ENCODE measurements around the gene NRXN3. TPM values are rescaled to one million over a fixed set of nuclear protein-coding genes. Genes with fewer than 3 reads are reported as not detected.

The NRXN3 gene
- polyA plus RNA-seq, 1 donor from 2014 or later, result 110 TPM

GRCh38 chr14:79890527-79890926 is 1720.4 kb downstream of the NRXN3 start:
- no peak overlapping the region for H3K27ac ChIP-seq (ENCODE audit: low read length)
- no peaks in the 10 kb centered on the region for H3F3A ChIP-seq (ENCODE audit: insufficient read depth, low read length, poor library complexity, severe bottlenecking)
- H3K36me3 ChIP-seq (ENCODE audit: insufficient read depth, low read length), result no peaks in the 10 kb centered on the region
- no peaks in the 10 kb centered on the region for H4K20me1 ChIP-seq (ENCODE audit: insufficient read depth)
- no peak for TF ChIP-seq EP300 (conservative IDR thresholded peaks at IDR 0.05; ENCODE audit: poor library complexity, severe bottlenecking)
- TF ChIP-seq, protein P1, sequence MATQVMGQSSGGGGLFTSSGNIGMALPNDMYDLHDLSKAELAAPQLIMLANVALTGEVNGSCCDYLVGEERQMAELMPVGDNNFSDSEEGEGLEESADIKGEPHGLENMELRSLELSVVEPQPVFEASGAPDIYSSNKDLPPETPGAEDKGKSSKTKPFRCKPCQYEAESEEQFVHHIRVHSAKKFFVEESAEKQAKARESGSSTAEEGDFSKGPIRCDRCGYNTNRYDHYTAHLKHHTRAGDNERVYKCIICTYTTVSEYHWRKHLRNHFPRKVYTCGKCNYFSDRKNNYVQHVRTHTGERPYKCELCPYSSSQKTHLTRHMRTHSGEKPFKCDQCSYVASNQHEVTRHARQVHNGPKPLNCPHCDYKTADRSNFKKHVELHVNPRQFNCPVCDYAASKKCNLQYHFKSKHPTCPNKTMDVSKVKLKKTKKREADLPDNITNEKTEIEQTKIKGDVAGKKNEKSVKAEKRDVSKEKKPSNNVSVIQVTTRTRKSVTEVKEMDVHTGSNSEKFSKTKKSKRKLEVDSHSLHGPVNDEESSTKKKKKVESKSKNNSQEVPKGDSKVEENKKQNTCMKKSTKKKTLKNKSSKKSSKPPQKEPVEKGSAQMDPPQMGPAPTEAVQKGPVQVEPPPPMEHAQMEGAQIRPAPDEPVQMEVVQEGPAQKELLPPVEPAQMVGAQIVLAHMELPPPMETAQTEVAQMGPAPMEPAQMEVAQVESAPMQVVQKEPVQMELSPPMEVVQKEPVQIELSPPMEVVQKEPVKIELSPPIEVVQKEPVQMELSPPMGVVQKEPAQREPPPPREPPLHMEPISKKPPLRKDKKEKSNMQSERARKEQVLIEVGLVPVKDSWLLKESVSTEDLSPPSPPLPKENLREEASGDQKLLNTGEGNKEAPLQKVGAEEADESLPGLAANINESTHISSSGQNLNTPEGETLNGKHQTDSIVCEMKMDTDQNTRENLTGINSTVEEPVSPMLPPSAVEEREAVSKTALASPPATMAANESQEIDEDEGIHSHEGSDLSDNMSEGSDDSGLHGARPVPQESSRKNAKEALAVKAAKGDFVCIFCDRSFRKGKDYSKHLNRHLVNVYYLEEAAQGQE (IDR thresholded peaks at IDR 0.05; ENCODE audit: borderline replicate concordance), result no peak
- no peak for TF ChIP-seq TAF1 (IDR thresholded peaks at IDR 0.05; ENCODE audit: low read depth)
- no peak for TF ChIP-seq MXI1 (conservative IDR thresholded peaks at IDR 0.05; ENCODE audit: poor library complexity, severe bottlenecking)
- TF ChIP-seq POLR2AphosphoS5 (IDR thresholded peaks at IDR 0.05), result no peak
- TF ChIP-seq RAD21 (conservative IDR thresholded peaks at IDR 0.05), result no peak
- TF ChIP-seq, protein P2, sequence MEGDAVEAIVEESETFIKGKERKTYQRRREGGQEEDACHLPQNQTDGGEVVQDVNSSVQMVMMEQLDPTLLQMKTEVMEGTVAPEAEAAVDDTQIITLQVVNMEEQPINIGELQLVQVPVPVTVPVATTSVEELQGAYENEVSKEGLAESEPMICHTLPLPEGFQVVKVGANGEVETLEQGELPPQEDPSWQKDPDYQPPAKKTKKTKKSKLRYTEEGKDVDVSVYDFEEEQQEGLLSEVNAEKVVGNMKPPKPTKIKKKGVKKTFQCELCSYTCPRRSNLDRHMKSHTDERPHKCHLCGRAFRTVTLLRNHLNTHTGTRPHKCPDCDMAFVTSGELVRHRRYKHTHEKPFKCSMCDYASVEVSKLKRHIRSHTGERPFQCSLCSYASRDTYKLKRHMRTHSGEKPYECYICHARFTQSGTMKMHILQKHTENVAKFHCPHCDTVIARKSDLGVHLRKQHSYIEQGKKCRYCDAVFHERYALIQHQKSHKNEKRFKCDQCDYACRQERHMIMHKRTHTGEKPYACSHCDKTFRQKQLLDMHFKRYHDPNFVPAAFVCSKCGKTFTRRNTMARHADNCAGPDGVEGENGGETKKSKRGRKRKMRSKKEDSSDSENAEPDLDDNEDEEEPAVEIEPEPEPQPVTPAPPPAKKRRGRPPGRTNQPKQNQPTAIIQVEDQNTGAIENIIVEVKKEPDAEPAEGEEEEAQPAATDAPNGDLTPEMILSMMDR (IDR thresholded peaks at IDR 0.05; ENCODE audit: poor library complexity, severe bottlenecking), result no peak
- no peak for TF ChIP-seq EZH2 (IDR thresholded peaks at IDR 0.05; ENCODE audit: borderline replicate concordance, insufficient read depth, low read length, poor library complexity, severe bottlenecking)
- TF ChIP-seq SMC3 (conservative IDR thresholded peaks at IDR 0.05; ENCODE audit: poor library complexity), result no peak
- no peak overlapping the region for H3K9ac ChIP-seq (ENCODE audit: low read length)
- H2AFZ ChIP-seq (ENCODE audit: low read depth, low read length), result no peak overlapping the region
- no peaks in the 10 kb centered on the region for H3K9me2 ChIP-seq (ENCODE audit: insufficient read depth, low read length)
- H3K9me3 ChIP-seq (ENCODE audit: low read length), result no peaks in the 10 kb centered on the region
- no peaks in the 10 kb centered on the region for H3K79me2 ChIP-seq (replicated peaks; ENCODE audit: insufficient read depth, low read length)
- H3K27me3 ChIP-seq (ENCODE audit: insufficient read depth, low read depth, low read length), result no peaks in the 10 kb centered on the region
- H3K4me2 ChIP-seq (ENCODE audit: low read length), result no peak overlapping the region
- H3K4me3 ChIP-seq (ENCODE audit: low read length), result no peak overlapping the region

GRCh38 chr14:79896009-79896408 is 1725.8 kb downstream of the NRXN3 start:
- Histone ChIP-seq H2AFZ (ENCODE audit: low read depth, low read length) (no peak overlapping the region), H3K79me2 (replicated peaks; ENCODE audit: insufficient read depth, low read length) (no peaks in the 10 kb centered on the region), H3F3A (ENCODE audit: insufficient read depth, low read length, poor library complexity, severe bottlenecking) (no peaks in the 10 kb centered on the region), H3K9me3 (ENCODE audit: low read length) (no peaks in the 10 kb centered on the region), H3K4me3 (ENCODE audit: low read length) (no peak overlapping the region), H3K9ac (ENCODE audit: low read length) (no peak overlapping the region), H3K27ac (ENCODE audit: low read length) (no peak overlapping the region), H3K4me2 (ENCODE audit: low read length) (no peak overlapping the region), H4K20me1 (ENCODE audit: insufficient read depth) (no peaks in the 10 kb centered on the region), H3K9me2 (ENCODE audit: insufficient read depth, low read length) (no peaks in the 10 kb centered on the region), H3K36me3 (ENCODE audit: insufficient read depth, low read length) (no peaks in the 10 kb centered on the region), H3K27me3 (ENCODE audit: insufficient read depth, low read depth, low read length) (no peaks in the 10 kb centered on the region)
- TF ChIP-seq POLR2AphosphoS5 (IDR thresholded peaks at IDR 0.05) (no peak), EP300 (conservative IDR thresholded peaks at IDR 0.05; ENCODE audit: poor library complexity, severe bottlenecking) (no peak), SMC3 (conservative IDR thresholded peaks at IDR 0.05; ENCODE audit: poor library complexity) (no peak), RAD21 (conservative IDR thresholded peaks at IDR 0.05) (no peak), EZH2 (IDR thresholded peaks at IDR 0.05; ENCODE audit: borderline replicate concordance, insufficient read depth, low read length, poor library complexity, severe bottlenecking) (no peak), TAF1 (IDR thresholded peaks at IDR 0.05; ENCODE audit: low read depth) (no peak), MXI1 (conservative IDR thresholded peaks at IDR 0.05; ENCODE audit: poor library complexity, severe bottlenecking) (no peak)
- TF ChIP-seq, protein P2 (IDR thresholded peaks at IDR 0.05; ENCODE audit: poor library complexity, severe bottlenecking), result no peak
- TF ChIP-seq, protein P1 (IDR thresholded peaks at IDR 0.05; ENCODE audit: borderline replicate concordance), result no peak
